Measurements from ENCODE around the gene LRRC4C.

LRRC4C gene

GRCh38 chr11:40508303-40508702 is 951.1 kb downstream of the LRRC4C start:
- Histone ChIP-seq H3K9ac (ENCODE audit: low read length) (no peak overlapping the region), H3K4me3 (ENCODE audit: low read depth, low read length) (no peak overlapping the region)

GRCh38 chr11:40506226-40506625 is 953.2 kb downstream of the LRRC4C start:
- no peaks in the 10 kb centered on the region for H3K27me3 ChIP-seq (ENCODE audit: control insufficient read depth, insufficient read depth, low read length)
- H3K36me3 ChIP-seq (ENCODE audit: control insufficient read depth, insufficient read depth, low read length): no peaks in the 10 kb centered on the region
- H3K9ac ChIP-seq (ENCODE audit: low read length): no peak overlapping the region
- H3K4me3 ChIP-seq (ENCODE audit: low read depth, low read length): no peak overlapping the region
- H3K27ac ChIP-seq (ENCODE audit: low read depth, low read length): no peak overlapping the region
- peaks cover 11% of the 10 kb centered on the region for H3K9me3 ChIP-seq (ENCODE audit: control insufficient read depth, insufficient read depth, low read depth, low read length)
- H3K4me1 ChIP-seq (ENCODE audit: control insufficient read depth, insufficient read depth, low read length): no peaks in the 10 kb centered on the region

More at GRCh38 chr11:40508303-40508702, 951.1 kb downstream of the LRRC4C start:
- H3K27ac ChIP-seq (ENCODE audit: low read depth, low read length): no peak overlapping the region
- H3K9me3 ChIP-seq (ENCODE audit: control insufficient read depth, insufficient read depth, low read depth, low read length): no peaks in the 10 kb centered on the region
- H3K36me3 ChIP-seq (ENCODE audit: control insufficient read depth, insufficient read depth, low read length): no peaks in the 10 kb centered on the region
- H3K27me3 ChIP-seq (ENCODE audit: control insufficient read depth, insufficient read depth, low read length): no peaks in the 10 kb centered on the region
- no peaks in the 10 kb centered on the region for H3K4me1 ChIP-seq (ENCODE audit: control insufficient read depth, insufficient read depth, low read length)

DNA sequence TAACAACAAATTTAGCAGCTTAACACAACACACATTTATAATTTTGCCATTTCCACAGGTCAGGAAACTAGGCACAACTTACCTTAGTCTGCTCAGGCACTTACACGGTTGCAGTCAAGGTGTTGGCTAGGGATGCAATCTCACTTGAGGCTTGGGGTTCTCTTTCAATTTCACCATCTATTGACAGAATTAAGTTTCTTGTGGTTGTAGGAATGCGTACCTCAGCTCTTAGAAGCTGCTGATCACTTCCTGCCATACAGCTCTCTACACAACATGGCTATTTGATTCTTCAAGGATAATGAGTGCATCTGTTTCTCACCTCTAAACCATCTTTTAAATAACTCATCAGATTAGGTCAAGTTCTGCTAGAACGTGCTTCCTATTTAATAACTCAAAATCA is 968.1 kb downstream of the LRRC4C start:
- Histone ChIP-seq H3K9ac (ENCODE audit: low read length) (no peak overlapping the region), H3K27ac (ENCODE audit: low read depth, low read length) (no peak overlapping the region), H3K4me1 (ENCODE audit: control insufficient read depth, insufficient read depth, low read length) (no peaks in the 10 kb centered on the region), H3K9me3 (ENCODE audit: control insufficient read depth, insufficient read depth, low read depth, low read length) (no peaks in the 10 kb centered on the region), H3K4me3 (ENCODE audit: low read depth, low read length) (no peak overlapping the region), H3K27me3 (ENCODE audit: control insufficient read depth, insufficient read depth, low read length) (no peaks in the 10 kb centered on the region), H3K36me3 (ENCODE audit: control insufficient read depth, insufficient read depth, low read length) (no peaks in the 10 kb centered on the region)

DNA sequence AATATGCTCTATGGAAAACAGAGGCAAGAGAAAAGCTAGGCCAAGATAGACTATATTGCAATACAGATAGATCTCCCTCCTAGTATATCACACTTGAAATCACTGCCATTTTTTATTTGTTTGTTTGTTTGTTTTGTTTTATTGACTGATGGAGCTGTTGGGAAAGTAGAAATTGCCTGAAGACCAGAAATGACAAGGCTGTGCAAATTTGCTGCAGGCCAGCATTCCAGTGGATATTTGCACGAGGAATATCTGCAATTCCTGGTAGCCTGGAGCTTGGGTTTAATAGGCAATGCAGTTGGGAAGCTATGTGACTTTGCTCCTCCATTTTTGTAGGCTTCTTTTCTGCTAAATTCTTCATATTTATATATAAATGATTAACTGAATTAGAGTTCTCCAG is 991.7 kb downstream of the LRRC4C start:
- no peak overlapping the region for H3K4me3 ChIP-seq (ENCODE audit: low read depth, low read length)
- H3K36me3 ChIP-seq (ENCODE audit: control insufficient read depth, insufficient read depth, low read length): no peaks in the 10 kb centered on the region
- H3K4me1 ChIP-seq (ENCODE audit: control insufficient read depth, insufficient read depth, low read length): no peaks in the 10 kb centered on the region
- no peak overlapping the region for H3K27ac ChIP-seq (ENCODE audit: low read depth, low read length)
- H3K9me3 ChIP-seq (ENCODE audit: control insufficient read depth, insufficient read depth, low read depth, low read length): no peaks in the 10 kb centered on the region
- no peak overlapping the region for H3K9ac ChIP-seq (ENCODE audit: low read length)
- no peaks in the 10 kb centered on the region for H3K27me3 ChIP-seq (ENCODE audit: control insufficient read depth, insufficient read depth, low read length)

- no peaks in the 10 kb centered on the region for H3K27me3 ChIP-seq (ENCODE audit: control insufficient read depth, insufficient read depth, low read length)
- peaks cover 26% of the 10 kb centered on the region for H3K9me3 ChIP-seq (ENCODE audit: control insufficient read depth, insufficient read depth, low read depth, low read length)
- H3K4me3 ChIP-seq (ENCODE audit: low read depth, low read length): no peak overlapping the region
- no peak overlapping the region for H3K27ac ChIP-seq (ENCODE audit: low read depth, low read length)
- H3K4me1 ChIP-seq (ENCODE audit: control insufficient read depth, insufficient read depth, low read length): peaks cover 7% of the 10 kb centered on the region; the same call in 1 of the 2 replicates
- no peak overlapping the region for H3K9ac ChIP-seq (ENCODE audit: low read length)
- H3K36me3 ChIP-seq (ENCODE audit: control insufficient read depth, insufficient read depth, low read length): no peaks in the 10 kb centered on the region
These were observed 1014.1 kb downstream of the LRRC4C start for GRCh38 chr11:40445391-40445790.

- no peaks in the 10 kb centered on the region for H3K36me3 ChIP-seq (ENCODE audit: control insufficient read depth, insufficient read depth, low read length)
- no peaks in the 10 kb centered on the region for H3K27me3 ChIP-seq (ENCODE audit: control insufficient read depth, insufficient read depth, low read length)
- H3K4me3 ChIP-seq (ENCODE audit: low read depth, low read length): no peak overlapping the region
- peaks cover 7% of the 10 kb centered on the region; the same call in 1 of the 2 replicates for H3K4me1 ChIP-seq (ENCODE audit: control insufficient read depth, insufficient read depth, low read length)
- H3K9ac ChIP-seq (ENCODE audit: low read length): no peak overlapping the region
- H3K9me3 ChIP-seq (ENCODE audit: control insufficient read depth, insufficient read depth, low read depth, low read length): peaks cover 26% of the 10 kb centered on the region
- H3K27ac ChIP-seq (ENCODE audit: low read depth, low read length): no peak overlapping the region
These were observed 1015.3 kb downstream of the LRRC4C start for GRCh38 chr11:40444151-40444550.

DNA sequence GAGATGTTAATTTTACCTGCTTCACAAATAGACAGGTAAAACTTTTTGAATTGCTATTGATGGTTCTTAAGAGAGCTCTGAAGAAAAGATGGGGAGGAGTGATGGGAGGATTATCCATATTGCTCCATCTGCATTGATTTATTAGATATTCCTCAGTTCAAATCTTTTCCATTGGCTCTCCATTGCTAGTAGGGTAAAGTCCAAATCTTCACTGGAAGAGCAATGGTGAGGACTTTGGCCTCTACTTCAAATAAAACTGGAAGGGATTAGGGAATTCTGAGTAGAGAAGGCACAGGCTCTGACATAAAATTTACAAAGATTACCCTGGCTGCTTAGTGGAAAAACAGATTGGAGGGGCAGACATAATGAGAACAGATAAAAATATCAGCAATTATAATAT is 1024.1 kb downstream of the LRRC4C start:
- H3K4me3 ChIP-seq (ENCODE audit: low read depth, low read length): no peak overlapping the region
- H3K27me3 ChIP-seq (ENCODE audit: control insufficient read depth, insufficient read depth, low read length): no peaks in the 10 kb centered on the region
- H3K9ac ChIP-seq (ENCODE audit: low read length): no peak overlapping the region
- no peak overlapping the region for H3K27ac ChIP-seq (ENCODE audit: low read depth, low read length)
- no peaks in the 10 kb centered on the region for H3K36me3 ChIP-seq (ENCODE audit: control insufficient read depth, insufficient read depth, low read length)
- no peaks in the 10 kb centered on the region for H3K4me1 ChIP-seq (ENCODE audit: control insufficient read depth, insufficient read depth, low read length)
- no peaks in the 10 kb centered on the region for H3K9me3 ChIP-seq (ENCODE audit: control insufficient read depth, insufficient read depth, low read depth, low read length)

DNA sequence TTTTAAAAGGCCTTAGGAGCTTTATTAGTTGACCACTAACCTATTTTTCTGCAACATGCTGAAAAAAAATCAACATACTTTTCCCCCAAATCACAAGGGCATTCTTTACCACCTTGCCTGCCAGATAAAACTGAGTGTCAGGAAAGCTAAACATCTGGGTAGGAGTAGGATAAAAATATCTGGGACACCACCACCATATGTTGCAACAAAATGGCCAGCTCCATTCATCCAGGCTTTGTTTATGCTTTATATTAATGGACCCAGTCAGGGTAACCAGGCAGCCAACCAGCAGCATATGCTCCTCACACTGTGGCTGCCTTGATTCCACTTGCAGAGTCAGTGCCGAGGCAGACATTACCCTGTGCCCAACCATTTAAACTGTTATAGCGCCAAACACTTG is 1024.5 kb downstream of the LRRC4C start:
- no peak overlapping the region for H3K27ac ChIP-seq (ENCODE audit: low read depth, low read length)
- no peak overlapping the region for H3K4me3 ChIP-seq (ENCODE audit: low read depth, low read length)
- no peaks in the 10 kb centered on the region for H3K27me3 ChIP-seq (ENCODE audit: control insufficient read depth, insufficient read depth, low read length)
- no peaks in the 10 kb centered on the region for H3K4me1 ChIP-seq (ENCODE audit: control insufficient read depth, insufficient read depth, low read length)
- H3K9me3 ChIP-seq (ENCODE audit: control insufficient read depth, insufficient read depth, low read depth, low read length): no peaks in the 10 kb centered on the region
- no peaks in the 10 kb centered on the region for H3K36me3 ChIP-seq (ENCODE audit: control insufficient read depth, insufficient read depth, low read length)
- H3K9ac ChIP-seq (ENCODE audit: low read length): no peak overlapping the region

DNA sequence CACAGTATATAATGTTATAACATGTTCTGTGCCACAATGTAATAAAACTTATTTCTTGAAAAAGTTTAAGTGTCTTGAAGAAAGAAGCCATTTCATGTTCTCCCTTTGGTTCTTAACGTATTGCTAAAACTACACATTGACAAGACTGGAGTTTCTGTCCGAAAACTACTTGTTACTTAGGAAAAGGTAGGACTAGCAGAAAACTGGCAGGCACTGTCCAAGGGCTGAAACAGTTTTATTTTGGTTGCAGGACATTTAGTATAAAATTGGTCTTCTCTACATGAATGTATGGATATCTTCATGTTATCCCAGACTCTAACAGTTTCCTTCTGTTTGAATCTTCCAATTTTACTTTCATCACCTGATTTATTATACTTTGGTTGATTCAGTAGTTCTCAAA is 1027.1 kb downstream of the LRRC4C start:
- H3K36me3 ChIP-seq (ENCODE audit: control insufficient read depth, insufficient read depth, low read length): no peaks in the 10 kb centered on the region
- no peak overlapping the region for H3K9ac ChIP-seq (ENCODE audit: low read length)
- no peaks in the 10 kb centered on the region for H3K27me3 ChIP-seq (ENCODE audit: control insufficient read depth, insufficient read depth, low read length)
- no peak overlapping the region for H3K27ac ChIP-seq (ENCODE audit: low read depth, low read length)
- H3K4me1 ChIP-seq (ENCODE audit: control insufficient read depth, insufficient read depth, low read length): no peaks in the 10 kb centered on the region
- H3K4me3 ChIP-seq (ENCODE audit: low read depth, low read length): no peak overlapping the region
- no peaks in the 10 kb centered on the region for H3K9me3 ChIP-seq (ENCODE audit: control insufficient read depth, insufficient read depth, low read depth, low read length)

DNA sequence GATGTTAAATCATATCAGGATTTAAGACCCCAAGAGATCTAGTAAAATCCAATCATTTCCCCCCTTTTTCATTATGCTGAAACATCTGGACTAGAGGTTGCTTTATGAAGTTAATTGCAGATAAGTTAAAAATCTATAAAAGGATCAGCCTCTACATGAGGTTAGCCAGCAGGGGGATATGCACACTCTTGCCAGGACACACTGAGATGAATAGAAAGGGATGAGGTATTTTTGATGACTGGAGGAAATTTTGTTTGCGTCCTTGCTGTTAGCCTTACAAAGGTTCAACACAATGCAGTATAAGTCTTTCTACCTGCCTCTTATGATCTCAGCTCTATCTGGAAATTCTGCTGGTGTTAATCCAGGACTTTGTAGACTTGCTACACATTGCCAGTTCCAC is 1034.3 kb downstream of the LRRC4C start:
- Histone ChIP-seq H3K27ac (ENCODE audit: low read depth, low read length) (no peak overlapping the region), H3K36me3 (ENCODE audit: control insufficient read depth, insufficient read depth, low read length) (no peaks in the 10 kb centered on the region), H3K4me3 (ENCODE audit: low read depth, low read length) (no peak overlapping the region), H3K9ac (ENCODE audit: low read length) (no peak overlapping the region), H3K9me3 (ENCODE audit: control insufficient read depth, insufficient read depth, low read depth, low read length) (no peaks in the 10 kb centered on the region), H3K27me3 (ENCODE audit: control insufficient read depth, insufficient read depth, low read length) (no peaks in the 10 kb centered on the region), H3K4me1 (ENCODE audit: control insufficient read depth, insufficient read depth, low read length) (no peaks in the 10 kb centered on the region)

DNA sequence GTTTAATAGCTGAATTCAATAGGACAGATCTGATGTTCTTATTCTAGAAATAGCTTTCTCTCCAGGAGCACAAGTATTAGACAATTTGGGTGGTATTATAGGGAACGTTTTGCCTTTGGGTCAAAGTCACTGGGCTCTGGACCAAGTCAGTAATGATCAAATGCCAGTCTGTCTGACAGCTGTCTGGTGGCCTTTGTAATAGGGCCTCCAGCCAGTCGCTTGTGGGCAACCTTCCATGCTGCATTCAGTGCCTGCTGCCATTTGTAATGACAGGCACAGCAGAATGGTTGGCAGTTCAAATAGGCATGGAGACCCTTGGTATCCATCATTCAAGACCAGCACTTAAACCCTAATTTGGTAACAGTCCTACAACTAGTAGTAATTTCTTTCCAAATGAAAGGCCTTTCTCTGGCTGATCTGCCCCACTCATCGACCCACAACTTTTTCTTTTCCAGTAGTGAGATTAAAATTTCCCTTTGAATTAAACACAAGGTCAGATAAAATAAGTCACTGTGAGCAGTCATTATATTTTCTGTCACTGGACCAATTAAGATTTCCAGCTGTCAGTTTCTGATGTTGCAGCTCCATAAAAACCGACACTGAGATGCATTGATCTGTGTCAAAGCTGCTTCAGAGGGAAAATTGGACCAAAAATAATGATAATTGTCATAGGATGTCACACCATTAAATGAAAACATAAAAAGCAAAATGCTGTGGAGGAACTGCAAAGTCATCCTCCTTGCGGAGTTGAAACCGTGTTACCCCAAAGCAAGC is 1038.1 kb downstream of the LRRC4C start:
- Histone ChIP-seq H3K4me1 (ENCODE audit: control insufficient read depth, insufficient read depth, low read length) (no peaks in the 10 kb centered on the region), H3K4me3 (ENCODE audit: low read depth, low read length) (no peak overlapping the region), H3K27ac (ENCODE audit: low read depth, low read length) (no peak overlapping the region), H3K9me3 (ENCODE audit: control insufficient read depth, insufficient read depth, low read depth, low read length) (no peaks in the 10 kb centered on the region), H3K36me3 (ENCODE audit: control insufficient read depth, insufficient read depth, low read length) (no peaks in the 10 kb centered on the region), H3K9ac (ENCODE audit: low read length) (no peak overlapping the region), H3K27me3 (ENCODE audit: control insufficient read depth, insufficient read depth, low read length) (no peaks in the 10 kb centered on the region)

All from HUES6 (cell line).